NCI-H187 (cell line): ENCODE data around the gene HNRNPF.
"Not testable (repeated sequence)": the region's sequence is repeated elsewhere in the genome, so short reads cannot be mapped to it uniquely, and the experiment has no call there.

Experiments
- DNase-seq, 2 experiments: peaks; one replicate each; lab custom pipeline; 2025; lab: John Stamatoyannopoulos, UW

Gene HNRNPF

GRCh38 chr10:43348511-43349312 is 60.3 kb downstream of the HNRNPF start:
- peak; percentile 19 to 34 for DNase-seq

DNA sequence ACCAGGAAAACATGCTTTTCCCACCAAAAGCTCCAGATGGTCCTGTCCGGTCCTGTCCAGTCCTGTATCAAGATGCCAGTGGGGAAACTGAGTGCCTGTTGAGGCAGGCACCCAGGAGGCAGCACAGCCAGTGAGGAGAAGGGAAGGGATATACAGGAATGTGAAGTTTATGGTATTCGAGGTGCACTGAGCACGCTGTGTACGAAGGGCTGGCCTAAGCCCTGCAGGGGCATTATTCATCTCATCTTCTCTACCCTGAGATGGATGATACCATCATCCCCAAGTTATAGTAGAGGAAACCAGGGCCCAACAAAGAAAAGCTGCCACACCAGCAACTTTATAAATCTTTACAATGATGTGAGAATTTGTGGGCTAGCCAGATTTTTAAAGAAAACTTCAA is 61.0 kb downstream of the HNRNPF start:
- DNase-seq: no peak

DNA sequence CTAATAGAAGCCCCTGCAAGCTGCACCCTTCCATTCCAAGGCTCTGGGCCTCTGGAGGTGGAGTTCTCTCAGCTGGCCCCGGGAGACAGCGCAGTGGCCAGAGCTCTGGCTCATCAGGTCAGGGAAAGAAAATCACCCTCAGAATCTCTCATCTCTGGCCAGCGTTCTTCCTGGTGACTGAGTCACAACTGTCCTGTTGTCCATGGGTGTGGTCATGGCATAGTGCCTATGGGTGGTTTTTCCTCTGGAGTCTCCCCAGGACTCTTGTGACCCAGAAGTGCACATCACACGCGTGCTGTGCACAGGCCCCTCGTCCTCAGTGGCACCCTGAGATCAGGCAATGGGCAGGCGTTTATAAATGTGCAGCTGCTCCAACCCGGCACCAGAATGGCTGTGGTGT is 64.9 kb downstream of the HNRNPF start:
- DNase-seq: no peak

DNA sequence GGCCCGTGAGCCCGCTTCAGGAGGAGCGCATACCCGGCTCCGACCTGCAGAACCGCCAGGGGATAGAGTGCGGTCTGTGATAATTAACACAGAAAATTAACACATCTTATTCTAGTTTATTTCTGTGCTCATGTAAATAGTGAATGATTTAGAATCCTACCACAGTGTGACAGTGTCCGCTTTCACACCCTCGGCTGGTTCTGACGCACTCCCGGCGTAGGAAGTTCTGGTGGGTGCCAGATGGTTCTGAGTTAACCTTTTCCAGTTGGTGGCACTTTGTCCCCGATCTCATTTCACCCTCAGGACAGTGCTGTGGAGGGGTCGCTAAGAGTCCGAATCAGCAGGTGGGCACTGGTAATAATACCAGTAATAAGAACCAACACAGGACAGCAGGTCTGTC is 65.9 kb downstream of the HNRNPF start:
- no peak for DNase-seq

DNA sequence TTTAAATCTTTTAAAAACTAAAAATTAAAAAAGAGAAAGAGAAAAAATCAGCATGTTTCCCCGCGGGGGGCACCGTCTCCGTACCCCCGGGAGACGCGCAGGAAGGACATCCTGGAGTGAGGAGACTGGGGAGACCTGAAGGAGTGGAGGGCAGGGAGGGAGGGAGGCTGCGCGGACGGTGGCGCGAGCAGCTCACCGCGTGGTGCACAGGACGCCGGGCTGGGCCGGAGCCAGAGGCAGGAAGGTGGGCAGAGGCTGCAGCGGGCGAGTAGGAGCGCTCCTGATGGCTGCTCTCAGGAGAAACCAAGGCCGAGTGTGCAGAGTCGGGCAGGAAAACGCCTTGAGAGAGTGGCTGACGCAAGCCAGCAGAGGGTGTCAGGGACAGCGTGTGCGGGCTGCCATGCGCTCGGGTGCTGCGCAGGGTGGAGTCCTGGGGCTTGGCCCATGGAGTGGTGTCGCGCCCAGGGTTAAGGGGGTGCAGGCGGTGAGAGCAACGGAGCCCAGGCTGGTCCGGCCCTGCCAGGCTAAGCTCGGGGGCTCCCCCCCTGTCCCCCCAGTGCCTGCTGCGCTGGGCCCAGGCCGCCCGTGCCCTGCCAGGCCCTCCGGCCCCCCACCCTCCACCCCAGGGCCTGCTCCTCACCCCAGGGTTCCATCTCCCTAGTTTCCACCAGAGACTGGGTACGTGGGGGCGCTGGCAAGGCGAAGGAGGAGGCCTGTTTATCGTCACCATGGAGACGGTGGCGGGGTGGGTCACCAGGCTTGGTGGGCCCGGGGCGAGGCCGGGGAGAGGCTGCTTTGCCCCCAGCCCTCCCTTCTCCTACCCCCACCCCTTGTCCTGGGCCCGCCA is 66.5 kb downstream of the HNRNPF start:
- no peak for DNase-seq

GRCh38 chr10:43341450-43341849 is 67.5 kb downstream of the HNRNPF start:
- no peak for DNase-seq

GRCh38 chr10:43340619-43341018 is 68.4 kb downstream of the HNRNPF start:
- no peak for DNase-seq

DNA sequence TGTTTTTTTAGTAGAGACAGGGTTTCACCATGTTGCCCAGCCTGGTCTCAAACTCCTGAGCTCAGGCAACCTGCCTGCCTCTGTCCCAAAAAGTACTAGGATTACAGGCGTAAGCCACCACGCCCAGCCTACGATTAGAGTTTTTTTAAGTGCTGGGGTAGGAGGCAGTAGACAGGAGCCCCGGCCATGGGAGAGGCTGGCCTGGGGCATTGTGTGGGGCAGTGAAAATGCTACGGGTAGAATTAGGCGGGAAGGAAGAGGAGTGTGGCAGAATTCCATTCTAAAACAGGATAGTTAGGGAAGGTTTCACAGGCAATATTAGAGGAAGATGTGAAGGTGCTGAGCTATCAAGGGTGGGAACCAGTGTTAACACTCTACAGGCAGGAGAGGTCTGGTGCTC is 68.9 kb downstream of the HNRNPF start:
- DNase-seq: no peak

- no peak for DNase-seq
These were observed 69.8 kb downstream of the HNRNPF start for GRCh38 chr10:43339136-43339535.

DNA sequence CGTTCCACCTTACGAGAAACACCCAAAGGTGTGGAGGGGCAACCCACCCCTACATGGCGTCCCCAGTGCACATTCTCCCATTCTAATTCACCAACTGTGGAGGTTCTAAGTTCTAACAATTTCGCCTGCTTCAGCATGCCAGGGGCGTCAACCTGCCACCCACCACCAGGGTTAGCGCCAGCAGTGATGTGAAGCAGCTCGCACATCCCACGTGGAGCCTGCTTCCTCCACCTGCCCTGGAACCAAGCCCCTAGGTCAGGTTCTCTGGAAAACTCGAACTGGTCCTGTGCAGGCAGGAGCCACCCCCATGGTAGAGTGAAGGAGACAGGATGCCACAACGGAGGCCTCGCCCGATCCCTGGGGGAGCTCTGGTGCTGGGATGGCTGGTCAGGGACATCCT is 70.9 kb downstream of the HNRNPF start:
- no peak for DNase-seq

DNA sequence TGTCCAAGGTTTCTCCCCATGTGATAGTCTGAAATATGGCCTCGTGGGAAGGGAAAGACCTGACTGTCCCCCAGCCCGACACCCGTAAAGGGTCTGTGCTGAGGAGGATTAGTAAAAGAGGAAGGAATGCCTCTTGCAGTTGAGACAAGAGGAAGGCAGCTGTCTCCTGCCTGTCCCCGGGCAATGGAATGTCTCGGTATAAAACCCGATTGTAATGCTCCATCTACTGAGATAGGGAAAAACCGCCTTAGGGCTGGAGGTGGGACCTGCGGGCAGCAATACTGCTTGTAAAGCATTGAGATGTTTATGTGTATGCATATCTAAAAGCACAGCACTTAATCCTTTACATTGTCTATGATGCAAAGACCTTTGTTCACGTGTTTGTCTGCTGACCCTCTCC is 71.5 kb downstream of the HNRNPF start:
- not testable (repeated sequence) for DNase-seq

GRCh38 chr10:43336641-43337318 is 72.2 kb downstream of the HNRNPF start:
- no peak for DNase-seq

DNA sequence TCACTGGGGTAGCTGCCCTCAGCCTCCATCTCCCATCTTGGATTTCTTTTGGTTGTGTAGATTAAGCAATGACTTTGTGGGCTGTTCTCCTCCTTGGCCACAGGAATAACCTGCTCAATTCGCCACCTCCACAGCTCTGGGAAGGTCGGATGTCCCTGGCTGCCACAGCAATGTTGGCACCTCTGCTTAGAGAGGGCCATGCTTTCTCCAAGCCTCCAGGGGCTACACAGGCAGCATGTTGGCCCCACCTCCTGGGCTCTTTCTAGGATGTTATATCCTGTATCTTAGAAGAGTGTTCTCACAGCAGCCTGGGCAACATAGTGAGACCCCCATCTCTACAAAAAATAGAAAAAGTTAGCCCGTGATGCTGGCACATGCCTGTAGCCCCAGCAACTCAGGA is 72.9 kb downstream of the HNRNPF start:
- DNase-seq: no peak
